Measurements from ENCODE around the gene LRRC3.

DNA sequence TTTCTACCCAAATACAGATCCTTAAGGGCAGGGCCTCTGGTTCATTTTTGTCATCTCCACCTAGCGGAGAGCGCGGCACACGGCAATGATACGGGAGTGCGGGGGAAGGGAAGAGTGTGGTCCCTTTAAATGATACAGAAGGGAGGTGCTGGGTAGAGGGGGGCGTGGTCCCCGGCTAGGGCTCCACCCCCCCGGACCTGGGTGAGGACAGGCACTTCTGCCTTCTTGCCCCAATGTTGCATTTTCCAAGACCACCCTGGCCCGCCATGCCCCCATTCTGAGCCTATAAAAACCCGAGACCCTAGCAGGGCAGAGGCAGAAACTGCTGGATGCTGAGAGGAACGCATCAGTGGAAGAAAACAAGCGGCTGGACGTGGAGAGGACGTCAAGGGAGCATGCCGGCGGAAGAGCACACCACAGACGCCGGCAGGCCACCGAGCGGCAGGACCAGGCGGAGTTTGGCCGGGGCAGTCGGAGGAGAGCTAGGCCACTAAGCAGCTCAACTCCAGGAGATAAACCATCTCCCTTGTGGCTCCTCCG, 30.0 kb downstream of the LRRC3 start:
- TF ChIP-seq, protein P1, sequence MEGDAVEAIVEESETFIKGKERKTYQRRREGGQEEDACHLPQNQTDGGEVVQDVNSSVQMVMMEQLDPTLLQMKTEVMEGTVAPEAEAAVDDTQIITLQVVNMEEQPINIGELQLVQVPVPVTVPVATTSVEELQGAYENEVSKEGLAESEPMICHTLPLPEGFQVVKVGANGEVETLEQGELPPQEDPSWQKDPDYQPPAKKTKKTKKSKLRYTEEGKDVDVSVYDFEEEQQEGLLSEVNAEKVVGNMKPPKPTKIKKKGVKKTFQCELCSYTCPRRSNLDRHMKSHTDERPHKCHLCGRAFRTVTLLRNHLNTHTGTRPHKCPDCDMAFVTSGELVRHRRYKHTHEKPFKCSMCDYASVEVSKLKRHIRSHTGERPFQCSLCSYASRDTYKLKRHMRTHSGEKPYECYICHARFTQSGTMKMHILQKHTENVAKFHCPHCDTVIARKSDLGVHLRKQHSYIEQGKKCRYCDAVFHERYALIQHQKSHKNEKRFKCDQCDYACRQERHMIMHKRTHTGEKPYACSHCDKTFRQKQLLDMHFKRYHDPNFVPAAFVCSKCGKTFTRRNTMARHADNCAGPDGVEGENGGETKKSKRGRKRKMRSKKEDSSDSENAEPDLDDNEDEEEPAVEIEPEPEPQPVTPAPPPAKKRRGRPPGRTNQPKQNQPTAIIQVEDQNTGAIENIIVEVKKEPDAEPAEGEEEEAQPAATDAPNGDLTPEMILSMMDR (IDR thresholded peaks at IDR 0.05), result peak in 2 of 6 experiments; percentile 6 to 21
- no peak for TF ChIP-seq POLR2A (IDR thresholded peaks at IDR 0.05)

Data from adrenal gland (tissue), 5 donors.